Ishikawa (cell line): ENCODE measurements around the gene HDDC2.

Source experiments
- CEBPB ChIP-seq: IDR thresholded peaks from 2 replicates; pipeline ENCODE4 v1.6.1; 2012
- CREB1 ChIP-seq: IDR thresholded peaks from 2 replicates; pipeline ENCODE4 v1.6.1; 2012; ENCODE audit warnings: low read depth
- TAF1 ChIP-seq: IDR thresholded peaks from 2 replicates; pipeline ENCODE4 v1.6.1; 2012; ENCODE audit warnings: low read depth, mild to moderate bottlenecking

GRCh38 chr6:125302840-125303511 lies 1.2 kb upstream of the HDDC2 start:
- TF ChIP-seq TAF1 (no peak), CREB1 (no peak), CEBPB (no peak)
